A204.1 (cell line): ENCODE results near the gene WDR64.
"Not testable (repeated sequence)": the region's sequence is repeated elsewhere in the genome, so short reads cannot be mapped to it uniquely, and the experiment has no call there.

ENCODE experiments used
- FAIRE-seq: peaks from 2 replicates; lab custom pipeline; 2012; peaks lifted over from hg19 to GRCh38; lab: Jason Lieb, UNC

Gene WDR64

GRCh38 chr1:241800640-241801039 lies 148.6 kb downstream of the WDR64 start:
- FAIRE-seq: no peak

- no peak for FAIRE-seq
Observed at GRCh38 chr1:241802863-241803262, 150.8 kb downstream of the WDR64 start.

- FAIRE-seq: not testable (repeated sequence)
Observed at GRCh38 chr1:241804706-241805105, 152.6 kb downstream of the WDR64 start.

GRCh38 chr1:241808265-241808664 lies 156.2 kb downstream of the WDR64 start:
- no peak for FAIRE-seq

GRCh38 chr1:241810769-241811405 lies 158.8 kb downstream of the WDR64 start:
- no peak for FAIRE-seq

GRCh38 chr1:241813768-241814320 lies 161.8 kb downstream of the WDR64 start:
- FAIRE-seq: no peak

GRCh38 chr1:241816008-241816407 lies 163.9 kb downstream of the WDR64 start:
- no peak for FAIRE-seq

GRCh38 chr1:241817331-241817792 lies 165.3 kb downstream of the WDR64 start:
- FAIRE-seq: no peak

GRCh38 chr1:241817956-241818612 lies 166.0 kb downstream of the WDR64 start:
- no peak for FAIRE-seq

GRCh38 chr1:241819340-241819866 lies 167.3 kb downstream of the WDR64 start:
- no peak for FAIRE-seq

GRCh38 chr1:241821363-241821762 lies 169.3 kb downstream of the WDR64 start:
- no peak for FAIRE-seq

GRCh38 chr1:241822846-241823245 lies 170.8 kb downstream of the WDR64 start:
- FAIRE-seq: no peak

GRCh38 chr1:241823925-241824324 lies 171.8 kb downstream of the WDR64 start:
- no peak for FAIRE-seq

GRCh38 chr1:241825581-241825980 lies 173.5 kb downstream of the WDR64 start:
- no peak for FAIRE-seq

GRCh38 chr1:241826613-241827012 lies 174.5 kb downstream of the WDR64 start:
- not testable (repeated sequence) for FAIRE-seq

- FAIRE-seq: no peak
Observed at GRCh38 chr1:241827264-241827663, 175.2 kb downstream of the WDR64 start.

GRCh38 chr1:241828463-241829021 lies 176.5 kb downstream of the WDR64 start:
- FAIRE-seq: no peak

- peak; percentile 54 for FAIRE-seq
Observed at GRCh38 chr1:241829468-241829867, 177.4 kb downstream of the WDR64 start.

GRCh38 chr1:241834733-241835377 lies 182.8 kb downstream of the WDR64 start:
- FAIRE-seq: peak; percentile 93

- no peak for FAIRE-seq
Observed at GRCh38 chr1:241836941-241837340, 184.9 kb downstream of the WDR64 start.

- FAIRE-seq: no peak
Observed at GRCh38 chr1:241837416-241837815, 185.3 kb downstream of the WDR64 start.

GRCh38 chr1:241837901-241838300 lies 185.8 kb downstream of the WDR64 start:
- FAIRE-seq: no peak

GRCh38 chr1:241838897-241839296 lies 186.8 kb downstream of the WDR64 start:
- FAIRE-seq: no peak
